AML-193 (cell line): ENCODE measurements around the gene ELOVL7.
"Not testable (repeated sequence)": the region's sequence is repeated elsewhere in the genome, so short reads cannot be mapped to it uniquely, and the experiment has no call there.

Experiments
- DNase-seq, 2 experiments: peaks; one replicate each; lab custom pipeline; 2025; lab: John Stamatoyannopoulos, UW

The ELOVL7 gene

DNA sequence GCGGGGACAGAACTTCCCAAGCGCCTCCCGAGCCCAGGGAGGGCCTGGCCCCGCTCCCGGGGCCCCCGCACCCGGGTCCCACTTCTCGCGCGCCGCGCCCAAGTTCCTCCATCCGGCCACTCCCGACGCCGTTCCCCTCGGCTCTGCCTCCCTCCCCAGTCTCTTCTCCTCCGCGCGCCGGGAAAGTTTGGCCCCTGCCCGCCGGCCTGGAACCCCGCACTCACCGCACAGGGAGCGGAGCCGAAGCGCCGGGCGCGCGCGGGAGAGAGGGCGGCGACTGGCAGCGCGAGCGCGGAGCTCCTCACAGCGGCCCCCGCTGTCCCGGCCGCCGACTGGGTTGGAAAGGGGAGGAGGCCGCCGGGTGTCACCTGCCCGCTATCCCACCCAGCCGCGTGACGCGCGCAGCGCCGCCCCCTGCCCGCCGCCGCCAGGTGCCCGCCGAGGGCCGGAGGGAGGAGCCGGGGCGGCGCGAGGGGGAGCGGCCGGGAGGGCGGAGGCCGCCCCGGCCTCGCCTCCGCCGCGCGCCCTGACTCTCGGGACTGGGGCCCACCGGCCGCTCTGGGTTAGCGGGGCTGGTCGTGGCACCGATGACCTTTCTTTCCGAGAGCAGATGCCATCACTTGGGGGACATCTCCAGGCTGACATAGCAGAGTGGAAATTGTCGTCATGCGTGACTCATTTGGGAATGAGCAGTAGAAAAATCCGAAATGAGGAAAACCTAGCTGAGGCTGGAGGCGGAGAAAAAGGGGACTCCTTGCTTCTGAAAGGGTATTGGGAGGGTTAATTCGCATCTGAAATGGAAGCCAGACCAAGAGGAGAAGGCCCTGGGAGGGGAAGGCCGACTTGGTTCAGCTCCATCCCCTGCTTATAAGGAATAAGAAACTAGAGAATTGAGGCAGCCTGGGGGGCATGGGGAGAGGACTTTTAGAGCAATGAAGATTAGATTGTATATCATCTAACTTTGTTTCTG is at the start of gene ELOVL7:
Gene ELOVL7, minus strand, starts transcription at position 334 of the 970 bp plus-strand sequence. CDS start 56,872 bp downstream, outside the sequence.
- peak; percentile 35 to 37 for DNase-seq

DNA sequence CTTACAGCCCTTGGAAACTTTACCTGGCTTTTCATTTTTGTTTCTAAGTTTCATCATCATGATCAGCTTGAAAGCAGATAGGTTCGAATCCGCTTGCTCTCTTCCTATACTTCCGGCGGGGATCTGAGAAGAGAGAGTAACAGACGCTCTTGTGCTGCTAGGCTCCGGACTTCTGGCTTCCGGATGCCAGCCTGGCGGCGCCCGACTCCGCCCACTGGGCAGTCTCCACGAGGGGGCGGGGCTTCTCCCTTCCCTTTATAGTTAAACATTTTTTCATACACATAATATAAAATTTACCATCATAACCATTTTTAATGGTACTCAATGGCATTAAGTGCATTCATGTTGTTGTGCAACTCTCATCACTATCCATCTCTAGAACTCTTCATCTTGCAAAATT is 49.5 kb upstream of the ELOVL7 start:
- no peak for DNase-seq

DNA sequence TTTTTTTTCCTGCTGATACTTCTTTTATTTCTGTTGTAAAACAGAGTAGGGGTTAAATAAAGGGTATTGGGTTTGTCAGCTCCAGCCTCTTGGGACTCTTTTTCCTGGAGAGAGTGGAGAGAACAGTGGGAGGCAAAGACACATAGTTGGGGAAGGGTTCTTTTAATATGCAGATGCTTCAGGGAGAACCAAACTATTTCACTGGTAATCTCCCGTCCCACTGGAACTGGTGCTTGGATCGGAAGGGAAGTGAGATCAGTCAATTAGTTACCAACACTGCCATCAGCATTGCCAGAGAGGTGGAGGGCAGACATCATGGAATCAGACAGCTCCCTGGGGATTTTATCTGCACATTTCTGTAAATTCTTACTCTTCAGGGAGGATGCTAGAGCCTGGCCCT is 47.6 kb upstream of the ELOVL7 start:
- no peak for DNase-seq

DNA sequence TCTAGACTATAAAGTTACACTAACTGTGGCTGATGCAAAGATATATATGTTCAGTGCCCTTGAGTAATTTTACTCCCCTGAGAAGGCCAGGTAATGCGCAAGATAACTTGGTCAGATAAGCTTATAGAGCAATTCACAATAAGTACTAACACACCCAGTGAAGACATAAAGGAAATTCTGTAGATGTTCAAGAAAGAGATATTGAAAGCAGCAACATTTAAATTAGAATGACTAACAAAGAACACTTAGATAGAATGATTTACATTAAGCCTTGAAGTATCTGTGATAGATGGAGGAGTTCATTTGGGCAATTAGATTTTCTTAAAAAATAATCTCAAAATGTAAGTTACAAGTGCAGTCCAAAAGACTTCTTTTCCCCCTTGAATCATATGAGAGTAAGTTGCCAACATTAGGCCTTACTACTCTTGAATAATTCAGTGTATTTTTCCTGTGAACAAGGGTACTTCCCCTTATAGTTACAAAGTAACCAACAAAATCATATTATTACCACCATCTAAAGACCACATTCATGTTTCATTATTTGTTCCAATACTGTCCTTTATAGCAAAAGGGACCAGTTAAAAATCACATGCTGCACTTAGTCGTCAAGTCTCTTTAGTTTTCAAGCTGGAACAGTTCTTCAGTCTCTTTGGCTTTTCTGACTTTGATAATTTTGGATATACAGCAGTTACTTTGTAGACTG is 44.4 kb upstream of the ELOVL7 start:
- no peak for DNase-seq

DNA sequence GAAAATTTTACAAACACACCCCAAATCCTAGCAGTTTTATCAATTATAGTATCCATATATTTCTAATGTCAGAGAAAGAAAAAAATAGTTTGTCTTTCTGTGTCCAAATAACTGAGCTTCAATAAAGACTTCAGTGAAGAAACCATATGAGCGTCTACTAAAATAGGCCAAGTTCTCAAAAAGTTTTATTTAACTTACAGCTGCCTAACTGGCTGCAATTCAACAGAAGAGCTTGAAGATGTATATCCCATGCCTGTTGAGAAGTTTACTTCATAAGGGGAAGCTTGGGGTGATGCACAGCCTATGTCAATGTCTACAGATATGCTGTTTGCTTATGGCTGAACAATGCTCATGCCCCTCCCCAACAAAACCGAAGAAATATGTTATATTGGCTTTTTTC is 43.7 kb upstream of the ELOVL7 start:
- no peak for DNase-seq

DNA sequence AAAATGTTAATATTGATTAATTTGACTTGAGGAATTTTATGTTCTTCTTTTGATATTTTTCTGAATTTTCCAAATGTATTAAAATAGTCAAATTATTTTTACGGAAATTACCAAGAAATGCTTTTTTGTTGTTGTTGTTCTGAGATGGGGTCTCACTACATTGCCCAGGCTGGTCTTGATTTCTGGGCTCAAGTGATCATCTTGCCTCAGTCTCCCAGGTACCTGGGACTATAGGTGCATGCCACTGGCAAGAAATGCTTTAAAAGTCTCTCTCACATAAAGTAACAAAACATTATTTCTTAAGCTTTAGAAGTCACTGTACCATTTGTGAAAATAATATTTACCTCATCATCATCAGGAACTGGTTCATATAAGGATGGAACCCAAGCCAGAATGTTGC is 43.0 kb upstream of the ELOVL7 start:
- DNase-seq: no peak

DNA sequence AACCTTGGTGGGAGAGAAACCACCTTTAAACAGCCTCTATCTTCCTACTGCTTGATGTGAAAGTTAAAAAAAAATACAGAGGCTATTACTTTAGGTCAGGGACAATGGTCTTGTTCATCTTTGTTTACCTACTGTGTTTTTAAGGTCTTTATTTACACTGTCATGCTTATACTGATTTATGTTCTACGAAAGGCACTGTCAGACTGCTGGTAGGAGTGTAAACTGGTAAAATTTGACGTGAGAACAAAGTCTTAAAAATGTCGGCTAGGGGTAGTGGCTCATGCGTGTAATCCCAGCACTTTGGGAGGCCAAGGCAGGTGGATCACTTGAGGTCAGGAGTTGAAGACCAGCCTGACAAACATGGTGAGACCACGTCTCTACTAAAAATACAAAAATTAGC is 42.1 kb upstream of the ELOVL7 start:
- no peak for DNase-seq

DNA sequence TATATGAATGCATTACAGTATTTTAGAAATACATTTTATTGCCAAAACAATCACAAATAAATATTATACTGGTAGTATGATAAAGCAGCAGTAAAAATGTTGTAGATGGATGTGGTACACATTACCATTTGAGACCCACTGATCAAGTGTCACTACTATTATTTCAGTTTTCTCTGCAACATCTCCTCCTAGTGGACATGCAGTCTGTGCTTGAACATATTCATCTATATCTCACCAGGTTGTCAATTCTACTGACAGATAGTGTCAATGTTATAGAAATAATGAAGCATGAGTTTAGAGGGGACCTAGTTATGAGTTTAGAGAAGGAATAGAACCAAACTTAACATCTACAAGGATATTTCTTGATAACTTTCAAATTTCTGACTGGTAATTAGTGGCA is 39.2 kb upstream of the ELOVL7 start:
- DNase-seq: peak; percentile 52 to 54

DNA sequence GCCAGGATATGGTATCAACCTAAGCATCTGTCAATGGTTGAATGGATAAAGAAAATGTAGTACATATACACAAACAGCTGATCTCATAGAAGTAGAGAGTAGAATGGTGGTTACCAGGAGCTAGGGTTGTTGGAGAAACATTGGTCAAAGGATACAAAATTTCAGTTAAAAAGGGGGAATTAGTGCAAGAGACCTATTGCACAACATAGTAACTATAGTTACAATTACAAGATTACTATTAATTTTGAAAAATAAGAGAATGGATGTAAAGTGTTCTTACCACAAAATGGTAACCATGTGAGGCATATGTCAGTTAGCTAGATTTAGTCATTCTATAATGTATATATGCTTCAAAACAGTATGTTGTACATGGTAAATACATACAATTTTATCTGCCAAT is 28.8 kb upstream of the ELOVL7 start:
- DNase-seq: peak; percentile 32 to 39

DNA sequence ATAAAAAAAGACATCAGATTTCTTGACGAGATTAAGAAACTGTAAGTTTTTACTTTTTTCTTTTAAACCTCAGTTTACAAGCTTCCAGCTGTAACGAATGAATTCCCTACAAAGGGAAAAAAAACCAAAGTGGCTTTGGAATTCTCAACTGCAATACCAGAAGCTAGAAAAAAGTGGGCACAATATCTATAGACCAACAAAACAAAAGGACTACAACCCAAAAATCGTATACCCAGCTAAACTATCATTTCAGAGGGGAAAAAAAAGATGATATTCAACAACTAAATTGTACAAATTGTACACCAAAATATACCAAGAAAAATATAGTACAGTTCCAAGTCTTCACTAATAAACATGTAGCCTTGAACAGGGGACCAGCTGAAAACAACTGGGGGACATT is 26.8 kb upstream of the ELOVL7 start:
- no peak for DNase-seq

DNA sequence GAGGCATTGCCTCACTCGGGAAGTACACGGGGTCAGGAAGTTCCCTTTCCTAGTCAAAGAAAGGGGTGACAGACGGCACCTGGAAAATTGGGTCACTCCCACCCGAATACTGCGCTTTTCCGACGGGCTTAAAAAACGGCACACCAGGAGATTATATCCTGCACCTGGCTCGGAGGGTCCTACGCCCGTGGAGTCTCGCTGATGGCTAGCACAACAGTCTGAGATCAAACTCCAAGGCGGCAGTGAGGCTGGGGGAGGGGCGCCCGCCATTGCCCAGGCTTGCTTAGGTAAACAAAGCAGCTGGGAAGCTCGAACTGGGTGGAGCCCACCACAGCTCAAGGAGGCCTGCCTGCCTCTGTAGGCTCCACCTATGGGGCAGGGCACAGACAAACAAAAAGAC is 16.5 kb upstream of the ELOVL7 start:
- not testable (repeated sequence) for DNase-seq

DNA sequence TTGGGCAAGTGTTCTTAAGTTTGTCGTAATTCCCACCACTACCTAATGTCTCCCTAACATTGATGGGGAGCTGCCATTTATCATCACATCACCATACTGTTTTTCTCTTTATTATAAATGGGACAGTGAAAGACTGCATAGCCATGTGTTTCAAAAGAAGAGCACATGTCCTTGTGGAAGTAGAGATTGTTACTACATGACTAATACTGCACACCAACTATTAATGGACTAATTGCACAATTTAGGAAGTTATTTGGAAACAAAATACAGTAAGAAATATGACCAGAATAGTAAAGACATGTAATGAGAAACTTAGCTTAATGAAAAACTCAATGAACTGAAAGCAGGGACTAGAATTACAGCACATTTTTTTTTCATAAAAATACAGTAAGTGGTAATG is 12.0 kb upstream of the ELOVL7 start:
- DNase-seq: peak; percentile 73 to 85

DNA sequence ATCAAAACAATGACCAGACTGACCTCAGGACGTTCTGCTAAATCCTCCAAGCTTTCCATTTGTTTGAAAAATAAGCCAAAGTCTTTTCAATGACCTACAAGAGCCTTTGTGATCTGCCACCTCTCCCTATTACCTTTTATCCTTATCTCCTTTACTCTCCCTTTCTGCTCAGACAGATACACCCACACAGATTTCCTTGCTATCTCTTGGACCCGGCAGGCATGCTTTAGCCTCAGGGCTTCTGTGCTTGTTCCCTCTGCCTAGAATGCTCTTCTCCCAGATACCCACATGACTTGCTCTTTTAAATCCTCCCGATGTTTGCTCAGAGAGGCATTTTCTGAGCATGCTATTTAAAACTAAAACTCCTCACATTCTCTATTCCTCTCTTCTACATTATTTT is 8.9 kb upstream of the ELOVL7 start:
- no peak for DNase-seq

DNA sequence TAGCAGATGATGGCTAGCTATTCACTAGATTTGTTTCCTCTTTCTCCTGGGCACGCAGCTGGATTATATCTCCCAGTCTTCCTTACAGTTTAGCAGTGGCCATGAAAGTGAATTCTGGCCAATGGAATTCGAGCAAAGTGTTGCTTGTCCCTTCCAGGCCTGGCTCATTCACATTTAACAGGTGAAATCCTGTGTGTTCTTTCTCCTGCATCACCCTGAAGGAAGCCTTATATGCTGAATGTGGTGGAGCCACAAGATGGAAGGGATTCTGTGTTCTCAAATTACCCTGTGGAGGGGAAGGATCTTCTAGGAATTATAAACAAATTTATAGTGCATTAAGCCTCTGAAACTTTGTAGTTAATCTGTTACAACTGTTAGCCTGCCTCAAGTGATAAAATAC is 8.2 kb upstream of the ELOVL7 start:
- no peak for DNase-seq

DNA sequence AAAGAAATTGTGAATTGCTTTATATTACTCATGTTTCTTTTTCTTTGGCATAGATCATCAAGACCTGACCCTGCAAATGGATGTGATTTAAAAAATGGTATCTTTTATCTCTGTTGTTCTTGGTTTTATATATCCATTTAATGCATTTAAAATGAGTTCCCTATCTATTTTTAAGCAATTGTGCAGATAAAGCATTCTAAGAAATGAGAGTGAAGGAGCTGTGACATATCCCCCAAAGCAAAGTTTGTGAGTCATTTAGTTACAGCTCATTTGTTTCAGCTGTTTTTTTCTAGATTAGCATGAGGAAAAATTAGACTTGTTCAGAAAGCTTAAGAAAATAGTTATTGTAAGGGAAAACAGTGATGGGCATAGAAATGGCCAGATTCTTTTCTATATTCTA is 7.6 kb upstream of the ELOVL7 start:
- no peak for DNase-seq

DNA sequence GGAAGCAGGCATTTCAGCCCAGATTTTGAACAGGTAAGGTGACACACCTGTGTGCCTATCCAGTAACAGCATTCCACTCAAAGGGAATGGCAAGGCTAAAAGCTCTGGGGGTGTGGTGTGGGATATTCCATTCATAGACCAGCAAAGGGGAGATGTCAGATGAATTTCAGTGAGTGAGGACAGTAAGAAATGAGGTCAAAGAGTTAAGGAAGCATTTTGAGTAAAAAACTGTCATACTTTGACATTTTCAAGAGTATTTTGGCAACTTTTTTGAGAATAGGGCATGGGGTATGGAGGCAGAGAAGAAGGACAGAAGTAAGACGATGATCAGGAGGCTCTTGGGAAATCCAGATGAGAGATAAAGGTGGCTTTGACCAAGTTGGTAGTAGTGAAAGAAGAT is 2.2 kb upstream of the ELOVL7 start:
- DNase-seq: no peak

DNA sequence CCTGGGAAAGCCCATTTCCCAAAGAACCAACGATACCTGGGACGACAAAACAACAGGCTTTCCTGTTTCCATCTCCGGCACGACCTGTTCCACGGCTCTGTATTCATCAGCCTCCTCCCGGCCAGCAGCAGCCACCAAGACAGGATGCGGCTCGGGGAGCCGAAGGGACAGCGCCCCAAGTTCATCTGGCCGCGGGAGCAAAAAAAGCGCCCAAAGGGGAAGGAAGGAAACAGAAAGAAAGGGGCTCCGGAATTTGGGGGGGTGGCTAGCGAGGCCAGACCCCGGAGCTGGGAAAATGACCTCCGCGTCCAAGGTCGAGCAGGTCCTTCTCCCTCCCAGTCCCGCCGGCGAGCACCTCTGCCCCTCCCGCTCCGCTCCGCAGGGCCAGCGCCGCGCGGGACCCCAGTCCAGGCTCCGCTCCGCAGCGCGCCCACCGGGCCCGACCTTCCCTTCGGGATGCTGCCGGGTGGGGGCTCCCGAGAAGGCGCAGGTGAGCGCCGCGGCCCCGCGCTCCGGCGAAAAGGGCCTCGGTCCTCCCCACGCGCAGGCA is 608 bp downstream of the ELOVL7 start:
- DNase-seq: peak; percentile 28 to 31

DNA sequence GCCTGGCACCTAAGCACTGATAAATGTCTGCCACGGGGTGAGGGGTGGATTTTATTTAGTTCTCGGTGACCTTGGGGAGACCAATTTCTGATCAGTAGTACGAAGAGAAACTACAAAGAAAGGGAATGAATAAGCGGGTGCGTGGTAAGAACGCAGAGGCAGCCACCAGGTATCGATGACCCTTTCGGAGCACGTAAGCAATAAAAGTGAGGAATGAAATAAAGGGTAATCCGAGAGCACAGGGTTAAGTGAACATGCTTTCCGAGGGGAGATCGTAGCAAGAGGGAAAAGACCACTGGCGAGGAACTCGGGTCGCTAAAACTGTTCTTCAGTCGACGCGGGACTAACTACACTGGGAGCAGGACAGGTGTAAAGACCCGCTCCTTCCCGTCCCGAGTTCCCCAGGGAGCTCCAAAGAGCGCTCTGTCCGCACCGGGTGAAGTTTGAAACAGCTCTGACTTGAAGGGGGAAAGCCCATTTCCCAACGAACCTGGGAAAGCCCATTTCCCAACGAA is 1.1 kb downstream of the ELOVL7 start:
- DNase-seq: no peak

DNA sequence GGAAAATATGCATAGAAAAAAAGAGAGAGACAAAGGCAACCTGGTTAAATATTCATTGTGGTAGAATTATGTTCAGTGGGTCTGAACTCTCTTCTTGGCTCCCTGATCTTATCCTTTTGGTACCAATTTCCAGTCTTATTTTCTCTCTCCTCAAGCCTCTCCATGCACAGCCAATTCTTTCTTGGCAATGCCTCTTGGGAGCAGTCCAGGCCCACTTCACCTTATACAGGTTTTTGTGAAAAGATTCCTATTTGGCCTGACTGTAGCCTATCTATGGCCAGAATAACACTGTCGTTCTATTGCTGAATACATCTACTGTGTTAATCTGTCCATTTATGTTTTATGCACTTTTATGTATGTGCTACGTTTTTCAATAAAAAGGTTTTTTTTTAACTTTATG is 2.7 kb downstream of the ELOVL7 start:
- no peak for DNase-seq

DNA sequence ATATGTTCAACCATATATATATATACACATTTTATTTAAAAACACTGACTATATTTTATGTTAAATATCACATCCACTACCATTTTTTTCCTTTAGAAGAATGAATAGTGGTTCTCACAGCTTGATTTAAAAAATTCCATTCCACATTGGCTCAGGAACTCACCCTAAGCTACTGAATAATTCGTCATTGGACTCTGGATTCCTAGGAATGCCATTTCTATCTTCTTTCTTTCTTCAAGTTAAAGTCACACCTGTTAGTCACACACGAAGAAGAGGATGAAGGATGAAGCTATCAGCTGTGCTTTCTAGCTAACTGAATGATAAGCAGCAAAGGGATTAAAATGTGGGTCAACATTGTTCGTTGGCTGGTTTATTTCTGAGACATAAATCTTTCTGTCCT is 7.9 kb downstream of the ELOVL7 start:
- DNase-seq: no peak

DNA sequence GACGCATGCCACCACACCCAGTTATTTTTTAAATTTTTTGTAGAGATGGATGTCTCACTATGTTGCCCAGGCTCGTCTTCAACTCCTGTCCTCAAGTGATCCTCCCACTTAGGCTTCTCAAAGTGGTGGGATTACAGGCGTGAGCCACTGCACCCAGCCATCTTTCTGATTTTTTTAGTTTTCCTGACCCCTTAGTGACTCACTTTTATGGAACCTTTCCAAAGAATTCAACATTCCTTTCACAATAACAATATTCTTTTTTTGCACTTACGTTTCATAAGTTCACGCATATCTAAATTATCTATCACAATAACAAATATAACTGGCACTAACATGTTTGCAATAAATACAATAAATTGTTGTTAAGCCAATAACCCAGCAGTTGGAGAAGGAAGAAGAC is 8.5 kb downstream of the ELOVL7 start:
- DNase-seq: no peak

DNA sequence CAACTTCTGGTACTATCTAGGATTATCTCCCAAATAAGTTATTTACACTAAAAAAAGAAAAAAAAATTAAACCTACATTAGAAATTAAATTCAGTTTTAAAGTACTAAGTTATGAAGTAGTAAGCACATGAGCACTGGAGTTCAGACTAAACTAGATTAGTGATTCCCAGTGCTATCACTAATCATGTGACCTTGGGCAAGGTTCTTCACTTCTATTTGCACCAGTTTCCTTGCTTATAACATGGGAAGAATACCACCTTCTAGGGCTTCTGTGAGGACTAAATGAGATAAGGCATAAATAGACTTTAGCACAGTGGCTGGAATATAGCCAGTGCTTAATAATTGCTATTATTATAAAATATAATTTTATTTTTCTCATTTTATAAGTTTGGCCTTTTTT is 10.5 kb downstream of the ELOVL7 start:
- DNase-seq: no peak
